ENCODE measurements around the gene NPLOC4. TPM values are rescaled to one million over a fixed set of nuclear protein-coding genes. Genes with fewer than 3 reads are reported as not detected.
A peak's percentile ranks its signal among the peaks of the same experiment; 100 is the strongest.
"Not testable (repeated sequence)": the region's sequence is repeated elsewhere in the genome, so short reads cannot be mapped to it uniquely, and the experiment has no call there.

Gene NPLOC4
- total RNA-seq, 3 donors from 2014 or later, result 78.4 to 89.5 (median 78.6) TPM

GRCh38 chr17:81675515-81676221 lies 38.8 kb upstream of the NPLOC4 start:
- TF ChIP-seq CTCF (IDR thresholded peaks at IDR 0.05), result peak; percentile 48
- intact Hi-C loops (cut with DNase I, micrococcal nuclease); H3K4me1 ChIP-seq (ENCODE audit: low read depth); H3K9me3 ChIP-seq; H3K36me3 ChIP-seq (ENCODE audit: low read depth); ATAC-seq; H3K4me3 ChIP-seq: not testable (repeated sequence)
- DNase-seq, result peak in 2 of 3 donors; percentile 31 to 54

GRCh38 chr17:81673561-81674258 lies 36.8 kb upstream of the NPLOC4 start:
- intact Hi-C loops (cut with DNase I, micrococcal nuclease), result no loop called here
- Histone ChIP-seq H3K4me3 (no peak overlapping the region), H3K9me3 (no peaks in the 10 kb centered on the region), H3K4me1 (ENCODE audit: low read depth) (no peaks in the 10 kb centered on the region), H3K36me3 (ENCODE audit: low read depth) (no peaks in the 10 kb centered on the region)
- no peak for ATAC-seq
- TF ChIP-seq CTCF (IDR thresholded peaks at IDR 0.05), result no peak
- no peak for DNase-seq

- TF ChIP-seq CTCF (IDR thresholded peaks at IDR 0.05), result no peak
- no peak for DNase-seq
- no peak for ATAC-seq
- no peaks in the 10 kb centered on the region for H3K9me3 ChIP-seq
- intact Hi-C loops (cut with DNase I, micrococcal nuclease), result no loop called here
- H3K36me3 ChIP-seq (ENCODE audit: low read depth), result no peaks in the 10 kb centered on the region
- peaks cover 2% of the 10 kb centered on the region for H3K4me1 ChIP-seq (ENCODE audit: low read depth)
- H3K4me3 ChIP-seq, result no peak overlapping the region
Measured at GRCh38 chr17:81672954-81673353, 36.0 kb upstream of the NPLOC4 start.

GRCh38 chr17:81672504-81672903 lies 35.6 kb upstream of the NPLOC4 start:
- DNase-seq (no peak), ATAC-seq (peak; percentile 7)
- intact Hi-C loops (cut with DNase I, micrococcal nuclease), result no loop called here
- H3K36me3 ChIP-seq (ENCODE audit: low read depth), result no peaks in the 10 kb centered on the region
- H3K4me1 ChIP-seq (ENCODE audit: low read depth), result peaks cover 6% of the 10 kb centered on the region
- H3K9me3 ChIP-seq, result no peaks in the 10 kb centered on the region
- no peak for TF ChIP-seq CTCF (IDR thresholded peaks at IDR 0.05)
- no peak overlapping the region for H3K4me3 ChIP-seq

GRCh38 chr17:81667754-81668153 lies 30.8 kb upstream of the NPLOC4 start:
- H3K4me1 ChIP-seq (ENCODE audit: low read depth), result peaks cover 17% of the 10 kb centered on the region
- H3K36me3 ChIP-seq (ENCODE audit: low read depth), result no peaks in the 10 kb centered on the region
- H3K4me3 ChIP-seq, result no peak overlapping the region
- no peaks in the 10 kb centered on the region for H3K9me3 ChIP-seq
- DNase-seq (no peak), ATAC-seq (no peak)
- intact Hi-C loops (cut with DNase I, micrococcal nuclease), result no loop called here
- TF ChIP-seq CTCF (IDR thresholded peaks at IDR 0.05), result no peak

Data from mucosa of descending colon (tissue), 3 donors.